GM21360 (cell line): ENCODE measurements around the gene TMEM171.

ENCODE experiments used
- ATAC-seq: cut with Tn5 transposase; IDR thresholded peaks from one replicate; pipeline ENCODE4 v1.9.1; 2021; ENCODE audit warnings: mild to moderate bottlenecking, moderate library complexity; ENCODE audit not compliant: unreplicated experiment

TMEM171 gene, protein sequence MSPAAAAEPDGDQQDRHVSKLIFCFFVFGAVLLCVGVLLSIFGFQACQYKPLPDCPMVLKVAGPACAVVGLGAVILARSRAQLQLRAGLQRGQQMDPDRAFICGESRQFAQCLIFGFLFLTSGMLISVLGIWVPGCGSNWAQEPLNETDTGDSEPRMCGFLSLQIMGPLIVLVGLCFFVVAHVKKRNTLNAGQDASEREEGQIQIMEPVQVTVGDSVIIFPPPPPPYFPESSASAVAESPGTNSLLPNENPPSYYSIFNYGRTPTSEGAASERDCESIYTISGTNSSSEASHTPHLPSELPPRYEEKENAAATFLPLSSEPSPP

GRCh38 chr5:73120222-73121118, at the start of gene TMEM171:
TSS of gene TMEM171 (plus strand) at chr5:73120575. CDS start at chr5:73123374, 2,799 bp downstream.
- no peak for ATAC-seq

DNA sequence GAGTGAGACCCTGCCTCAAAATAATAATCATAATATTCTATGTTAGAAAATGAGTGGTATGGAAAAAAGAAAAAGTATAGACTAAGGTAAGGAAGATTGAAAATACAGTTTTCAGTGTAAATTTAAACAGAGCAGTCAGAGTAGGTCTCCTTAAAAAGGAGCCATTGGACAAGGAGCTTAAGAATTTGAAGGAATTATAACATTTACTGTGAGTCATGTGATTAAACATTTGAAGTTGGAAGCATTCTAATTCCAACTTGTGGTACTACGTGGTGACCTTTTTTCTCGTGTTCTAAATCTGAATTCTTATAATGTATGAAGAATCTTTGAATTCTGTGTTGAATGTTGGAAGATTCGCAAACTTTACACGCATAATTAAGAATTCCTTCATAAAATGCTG, 39.3 kb upstream of the TMEM171 start:
- no peak for ATAC-seq

- no peak for ATAC-seq
These were observed 32.3 kb upstream of the TMEM171 start for GRCh38 chr5:73088026-73088425.

- no peak for ATAC-seq
These were observed 26.4 kb upstream of the TMEM171 start for GRCh38 chr5:73093943-73094342.

DNA sequence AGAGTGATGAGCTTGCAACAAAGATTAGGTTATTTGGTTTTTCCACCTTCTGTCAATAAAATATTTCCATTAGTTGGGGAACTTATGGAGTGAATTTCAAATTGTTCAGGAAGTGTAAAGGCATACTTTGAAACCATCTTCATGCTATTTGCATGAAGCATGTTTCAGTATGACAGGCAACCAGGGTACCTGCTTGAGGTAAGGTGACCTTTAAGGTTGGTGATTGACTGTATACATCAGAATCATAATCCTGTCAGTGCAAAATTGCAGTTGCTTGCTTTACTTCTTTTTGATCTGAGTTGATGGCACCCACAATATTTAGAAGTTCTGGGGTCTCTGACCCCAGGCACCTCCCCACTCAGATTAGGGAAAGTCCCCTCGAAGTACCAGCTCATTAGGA, 26.0 kb upstream of the TMEM171 start:
- ATAC-seq: no peak

DNA sequence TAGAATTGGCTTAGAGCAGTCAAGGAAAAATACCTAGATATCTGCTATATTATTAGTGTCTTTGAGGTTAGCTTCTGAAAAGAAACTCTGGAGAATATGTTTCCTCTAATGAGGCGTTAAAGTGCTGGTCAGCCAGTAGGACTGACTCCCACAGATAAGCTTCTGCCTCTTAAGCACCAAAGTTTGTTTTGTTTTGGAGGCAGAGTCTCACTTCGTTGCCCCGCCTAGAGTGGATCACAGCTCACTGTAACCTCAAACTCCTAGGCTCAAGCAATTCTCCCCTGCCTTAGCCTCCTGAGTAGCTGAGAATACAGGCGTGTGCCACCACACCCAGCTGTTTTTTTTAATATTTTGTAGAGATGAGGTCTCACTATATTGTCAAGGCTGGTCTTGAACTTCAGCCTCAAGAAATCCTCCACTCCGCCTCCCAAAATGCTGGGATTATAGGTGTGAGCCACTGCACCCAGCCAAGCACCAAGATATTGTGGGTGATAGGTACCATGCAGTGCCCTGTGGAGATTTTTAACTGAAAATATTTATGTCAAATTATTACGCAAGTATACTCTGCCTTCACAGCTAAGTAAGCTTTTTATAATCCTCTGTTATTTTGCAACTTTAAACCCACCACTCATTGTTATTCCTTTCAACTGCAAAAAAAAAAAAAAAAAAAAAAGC, 24.7 kb upstream of the TMEM171 start:
- no peak for ATAC-seq

DNA sequence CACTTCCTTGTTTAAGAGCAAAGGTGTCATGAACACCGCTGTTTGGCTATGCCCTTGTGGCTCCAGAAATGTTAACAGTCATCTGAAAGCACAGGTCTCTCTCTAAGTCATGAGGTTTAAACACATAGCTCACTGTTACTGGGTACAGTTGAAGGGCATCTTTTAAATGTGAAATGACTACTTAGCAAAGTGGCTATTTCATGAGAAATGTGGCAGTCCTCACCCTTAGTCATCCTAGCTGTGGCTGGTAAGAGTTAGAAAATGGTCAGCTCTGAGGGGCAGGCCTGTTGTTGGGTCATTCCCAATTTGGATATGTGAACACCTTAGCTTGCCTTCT, 24.2 kb upstream of the TMEM171 start:
- no peak for ATAC-seq

GRCh38 chr5:73097740-73098139, 22.6 kb upstream of the TMEM171 start:
- no peak for ATAC-seq

DNA sequence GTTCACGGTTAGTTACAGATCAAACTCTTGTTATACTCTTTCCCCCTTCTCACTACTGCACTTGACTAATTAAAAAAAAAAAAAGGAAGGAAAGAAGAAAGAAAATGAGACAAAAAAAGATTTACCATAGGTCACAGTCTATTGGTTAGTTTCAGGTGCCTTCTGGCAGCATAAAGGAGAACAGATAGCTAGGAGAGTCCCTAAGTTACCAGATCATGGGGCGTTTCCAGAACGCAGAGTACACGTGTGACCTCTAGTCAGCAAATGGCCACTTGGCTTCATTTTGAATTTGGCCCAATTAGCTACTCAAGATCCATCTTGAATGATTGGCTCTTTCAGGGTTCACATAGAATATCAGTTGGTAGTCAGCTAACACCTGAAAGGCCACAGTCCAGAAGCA, 20.3 kb upstream of the TMEM171 start:
- no peak for ATAC-seq

DNA sequence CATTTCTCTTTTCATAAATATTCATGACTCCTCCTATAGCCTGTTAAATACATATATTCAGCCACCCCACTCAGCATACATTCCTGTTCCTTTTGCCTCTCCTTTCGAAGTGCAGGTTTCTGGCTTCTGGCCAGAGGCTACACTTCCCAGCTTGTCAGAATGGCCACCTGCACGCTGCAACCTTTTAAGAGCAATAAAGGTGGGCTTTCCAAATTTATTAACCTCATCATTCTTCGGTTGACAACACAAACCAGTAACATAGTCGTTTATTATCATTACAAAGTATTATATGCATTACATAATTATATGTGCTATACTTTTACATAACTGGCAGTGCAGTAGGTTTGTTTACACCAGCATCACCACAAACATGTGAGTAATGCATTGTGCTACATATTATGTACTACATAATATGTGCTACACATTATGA, 16.5 kb upstream of the TMEM171 start:
- no peak for ATAC-seq

DNA sequence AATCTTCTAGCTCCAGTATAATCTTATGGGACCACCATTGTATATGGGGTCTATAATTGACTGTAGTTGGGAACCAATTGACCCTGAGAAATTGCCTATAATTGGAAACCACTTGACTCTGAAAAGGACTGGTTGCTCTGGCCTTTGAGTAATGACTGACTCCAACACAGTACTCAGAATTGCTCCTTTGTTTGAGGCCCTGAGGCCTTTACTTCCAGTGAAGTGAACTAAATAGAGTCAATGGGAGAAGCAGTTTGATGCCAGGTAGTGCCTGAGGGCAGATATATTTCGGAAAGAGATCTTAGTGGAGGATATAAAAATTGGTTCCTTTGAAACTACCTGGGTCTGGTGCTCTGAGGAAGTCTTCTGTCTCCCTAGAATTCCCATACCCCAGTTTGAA, 16.0 kb upstream of the TMEM171 start:
- ATAC-seq: no peak

GRCh38 chr5:73106335-73106734, 14.0 kb upstream of the TMEM171 start:
- ATAC-seq: no peak

DNA sequence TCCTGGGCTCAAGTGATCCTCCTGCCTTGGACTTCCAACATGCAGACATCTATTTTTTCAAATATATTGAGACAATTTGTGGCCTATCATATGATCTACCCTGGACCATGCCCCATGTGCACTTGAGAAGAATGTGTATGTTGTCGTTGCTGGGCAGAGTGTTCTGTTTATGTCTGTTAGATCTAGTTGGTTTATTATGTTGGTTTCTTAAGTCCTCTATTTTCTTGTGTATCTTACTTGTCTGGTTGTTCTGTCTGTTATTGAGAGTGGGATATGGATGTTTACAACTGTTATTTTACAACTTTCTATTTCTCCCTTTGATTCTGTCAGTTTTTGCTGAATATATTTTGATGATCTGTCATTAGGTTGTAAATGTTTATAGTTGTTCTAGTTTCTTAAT, 10.2 kb upstream of the TMEM171 start:
- ATAC-seq: no peak

- ATAC-seq: no peak
These were observed 8.8 kb upstream of the TMEM171 start for GRCh38 chr5:73111536-73111935.

DNA sequence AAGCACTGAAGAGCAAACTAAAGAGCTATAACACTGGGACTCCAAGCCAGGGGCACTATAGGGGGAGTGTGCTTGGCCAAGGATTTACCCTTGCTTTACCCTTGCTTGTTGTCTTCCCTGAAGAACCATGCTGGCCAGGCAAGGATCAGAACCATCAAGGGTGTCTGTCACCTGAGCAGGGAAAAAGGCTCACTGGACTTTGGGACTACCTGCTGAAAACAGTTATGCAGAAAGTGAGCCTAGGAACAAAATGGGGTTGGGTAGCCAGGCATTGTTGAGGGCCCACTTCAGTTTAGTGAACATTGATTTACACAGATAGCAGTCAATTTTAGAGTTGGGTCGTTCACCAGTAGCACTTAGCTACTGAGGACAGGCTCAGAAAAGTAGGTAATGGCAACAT, 8.0 kb upstream of the TMEM171 start:
- ATAC-seq: no peak

- no peak for ATAC-seq
These were observed 6.2 kb upstream of the TMEM171 start for GRCh38 chr5:73114044-73114688.

- no peak for ATAC-seq
These were observed 4.8 kb upstream of the TMEM171 start for GRCh38 chr5:73115399-73116051.

DNA sequence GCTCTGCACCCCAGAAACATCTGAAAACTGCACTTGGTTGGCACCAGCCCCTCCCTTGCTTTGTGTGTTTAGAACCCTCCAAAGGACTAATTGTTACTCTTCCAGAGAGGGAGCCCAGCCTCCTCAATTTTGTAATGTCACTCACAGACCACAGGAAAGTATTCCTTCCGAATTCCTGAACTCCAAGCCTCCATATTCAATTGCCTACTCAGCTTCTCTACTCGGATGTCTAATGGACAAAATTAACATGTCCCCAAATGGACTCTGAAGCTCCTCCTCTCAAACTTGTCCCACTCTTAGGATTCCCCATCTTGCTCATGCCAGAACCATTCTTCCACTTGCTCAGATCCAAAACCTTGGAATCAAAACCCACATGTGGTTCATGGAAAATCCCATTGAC, 3.9 kb upstream of the TMEM171 start:
- no peak for ATAC-seq

DNA sequence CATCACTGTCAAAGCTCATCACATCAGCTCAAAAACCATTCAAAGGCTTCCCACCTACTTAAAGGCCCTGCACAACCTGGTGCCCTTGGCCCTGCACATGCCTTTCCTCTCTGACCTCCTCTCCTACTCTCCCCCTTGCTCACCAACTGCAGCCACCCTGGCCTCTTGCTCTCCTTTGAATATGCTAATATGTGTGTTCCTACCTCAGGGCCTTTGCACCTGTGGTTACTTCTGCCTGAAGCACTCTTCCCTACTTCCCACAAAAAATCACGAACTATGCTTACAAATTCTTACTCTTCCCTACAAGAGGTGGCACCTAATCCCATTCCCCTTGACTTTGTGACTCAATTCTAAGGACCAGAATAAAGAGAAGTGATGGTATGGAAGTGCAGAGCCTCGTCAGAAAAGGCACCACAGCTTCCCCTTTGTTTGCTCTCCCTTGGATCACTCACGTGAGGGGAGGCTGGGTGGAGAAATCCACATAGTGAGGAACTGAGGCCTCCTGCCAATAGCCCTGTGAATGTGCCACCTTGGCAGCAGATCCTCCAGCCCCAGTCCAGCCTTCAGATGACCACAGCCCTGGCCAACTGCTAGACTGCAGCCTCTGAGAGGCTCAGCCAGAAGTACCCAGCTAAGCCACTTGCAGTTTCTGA, 3.2 kb upstream of the TMEM171 start:
- no peak for ATAC-seq

- no peak for ATAC-seq
These were observed 1.9 kb upstream of the TMEM171 start for GRCh38 chr5:73118391-73118973.
